Stimulated activated CD8-positive, alpha-beta memory T cell treated with anti-CD3 and anti-CD28 coated beads, Interleukin-15, amount 100 ng/mL, for 1 hour (primary cell): ENCODE results near the gene FAT2.
"Not testable (repeated sequence)": the region's sequence is repeated elsewhere in the genome, so short reads cannot be mapped to it uniquely, and the experiment has no call there.

ENCODE experiments used
- DNase-seq: peaks from one replicate; pipeline ENCODE4 v3.0.0-alpha.2; 2020; ENCODE audit warnings: low read depth

Gene FAT2

DNA sequence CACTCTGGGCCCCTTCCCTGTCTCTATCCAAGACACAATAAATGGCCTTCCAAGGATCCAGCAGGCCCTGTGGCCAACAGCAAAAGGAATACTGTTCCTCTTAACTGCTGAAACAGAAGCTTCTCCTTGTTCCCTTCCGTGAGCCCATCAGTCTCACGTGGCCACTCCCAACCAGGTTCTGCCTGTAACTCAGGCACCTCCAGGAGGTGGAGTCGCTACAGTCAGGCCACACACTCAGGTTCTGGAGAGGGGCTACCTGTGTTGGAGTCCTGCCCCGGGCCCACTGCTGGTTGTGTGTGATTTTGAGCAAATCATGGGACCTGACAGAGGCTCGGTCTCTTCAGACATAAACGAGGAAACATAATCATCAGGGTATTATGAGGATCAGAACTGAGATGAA, 10.3 kb downstream of the FAT2 start:
- no peak for DNase-seq

DNA sequence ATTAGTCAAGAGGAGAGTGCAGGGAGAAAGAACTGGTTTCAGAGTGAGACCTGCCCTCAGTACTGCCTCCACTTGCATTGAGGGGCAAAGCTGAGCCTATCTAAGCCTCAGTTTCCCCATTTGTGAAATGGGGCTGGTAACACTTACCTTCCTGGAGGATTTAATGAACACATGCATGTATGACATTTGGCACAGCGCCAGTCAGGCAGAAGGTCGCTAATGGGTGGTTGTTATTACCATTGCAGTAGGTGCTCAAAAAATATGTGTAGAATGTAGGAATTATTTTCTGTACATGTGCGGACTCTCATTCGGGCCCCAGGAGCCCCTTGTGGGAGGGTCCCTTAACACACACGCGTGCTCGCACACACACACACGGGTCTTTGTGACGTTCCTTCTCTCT, 10.9 kb downstream of the FAT2 start:
- DNase-seq = no peak

DNA sequence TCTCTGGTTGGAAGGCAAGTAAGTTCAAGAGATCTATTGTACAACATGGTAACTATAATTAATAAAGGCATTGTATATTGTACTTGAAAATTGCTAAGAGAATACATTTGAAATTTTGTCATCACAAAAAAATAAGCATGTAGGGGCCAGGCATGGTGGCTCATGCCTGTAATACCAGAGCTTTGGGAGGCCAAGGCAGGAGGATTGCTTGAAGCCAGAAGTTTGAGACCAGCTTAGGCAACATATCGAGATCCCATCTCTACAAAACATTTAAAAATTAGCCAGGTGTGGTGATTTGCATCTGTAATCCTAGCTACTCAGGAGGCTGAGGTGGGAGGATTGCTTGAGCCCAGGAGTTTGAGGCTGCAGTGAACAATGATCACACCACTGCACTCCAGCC, 12.0 kb downstream of the FAT2 start:
- DNase-seq = not testable (repeated sequence)

DNA sequence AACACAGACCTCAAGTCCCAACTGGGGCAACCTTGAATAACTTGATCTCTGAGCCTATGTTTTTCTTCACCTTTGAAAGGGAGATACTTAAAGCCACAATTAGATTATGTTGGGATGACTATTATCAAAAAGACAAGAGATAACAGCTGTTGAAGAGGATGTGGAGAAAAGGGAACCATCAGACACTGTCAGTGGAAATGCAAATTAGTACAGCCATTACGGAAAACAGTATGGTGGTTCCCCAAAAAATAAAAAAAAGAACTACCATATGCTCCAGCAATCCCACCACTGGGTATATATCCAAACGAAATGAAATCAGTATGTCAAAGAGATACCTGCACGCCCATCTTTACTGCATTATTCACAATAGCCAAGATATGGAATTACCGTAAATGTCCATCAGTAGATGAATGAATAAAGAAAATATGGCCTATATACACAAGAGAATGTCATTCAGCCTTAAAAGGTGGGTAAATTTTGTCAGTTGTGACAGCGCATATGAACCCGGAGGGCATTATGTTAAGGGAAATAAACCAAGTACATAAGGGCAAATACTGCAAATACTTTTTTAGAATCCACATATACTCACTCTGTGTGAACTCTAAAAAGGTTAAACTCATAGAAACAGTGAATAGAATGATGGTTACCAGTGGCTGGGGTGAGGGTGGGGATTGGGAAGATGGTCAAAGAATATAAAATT, 12.7 kb downstream of the FAT2 start:
- no peak for DNase-seq

DNA sequence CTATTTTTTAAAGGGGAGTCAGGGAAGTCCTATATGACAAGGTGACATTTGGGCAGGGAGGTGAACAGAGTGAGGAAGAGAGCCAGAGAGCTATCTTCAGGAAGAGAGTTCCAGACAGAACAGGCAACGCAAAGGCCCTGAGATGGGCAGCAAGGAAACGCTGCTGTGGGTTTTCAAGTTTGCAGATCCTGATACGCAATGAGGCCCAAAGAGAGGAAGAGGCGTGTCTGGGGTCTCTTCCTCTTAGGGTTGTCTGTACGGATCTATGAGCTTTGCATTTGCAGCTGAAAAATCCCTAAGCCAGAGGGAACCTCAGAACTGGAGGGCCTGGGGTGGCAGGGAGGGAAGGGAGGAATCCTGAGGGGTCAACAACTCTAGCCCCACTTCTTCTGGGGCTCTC, 13.6 kb downstream of the FAT2 start:
- no peak for DNase-seq

DNA sequence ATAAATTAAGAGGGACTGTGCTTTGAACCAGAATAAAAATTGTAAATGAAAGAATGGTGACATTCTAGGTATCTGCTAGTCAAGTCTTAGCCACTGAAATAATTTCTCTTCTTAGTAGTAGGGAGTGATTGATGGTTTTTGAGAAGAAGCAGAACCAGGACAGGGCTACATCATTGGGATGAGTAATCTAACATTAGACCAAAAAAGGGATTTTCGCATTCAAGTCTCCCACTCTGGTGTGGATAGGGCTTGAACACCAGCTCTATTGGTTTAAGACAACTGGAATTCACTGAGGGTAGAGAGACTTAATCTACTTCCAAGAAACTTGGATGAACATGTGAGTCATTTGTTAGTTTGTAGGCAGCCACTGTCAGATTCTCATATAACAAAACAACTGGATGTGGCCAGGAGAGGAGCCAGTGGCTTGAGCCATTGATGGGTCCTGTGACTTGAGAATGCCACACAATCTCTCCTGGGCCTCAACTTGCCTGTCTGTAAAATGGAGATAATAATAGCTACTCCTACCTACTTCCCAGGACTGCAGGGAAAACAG, 16.6 kb downstream of the FAT2 start:
- no peak for DNase-seq

DNA sequence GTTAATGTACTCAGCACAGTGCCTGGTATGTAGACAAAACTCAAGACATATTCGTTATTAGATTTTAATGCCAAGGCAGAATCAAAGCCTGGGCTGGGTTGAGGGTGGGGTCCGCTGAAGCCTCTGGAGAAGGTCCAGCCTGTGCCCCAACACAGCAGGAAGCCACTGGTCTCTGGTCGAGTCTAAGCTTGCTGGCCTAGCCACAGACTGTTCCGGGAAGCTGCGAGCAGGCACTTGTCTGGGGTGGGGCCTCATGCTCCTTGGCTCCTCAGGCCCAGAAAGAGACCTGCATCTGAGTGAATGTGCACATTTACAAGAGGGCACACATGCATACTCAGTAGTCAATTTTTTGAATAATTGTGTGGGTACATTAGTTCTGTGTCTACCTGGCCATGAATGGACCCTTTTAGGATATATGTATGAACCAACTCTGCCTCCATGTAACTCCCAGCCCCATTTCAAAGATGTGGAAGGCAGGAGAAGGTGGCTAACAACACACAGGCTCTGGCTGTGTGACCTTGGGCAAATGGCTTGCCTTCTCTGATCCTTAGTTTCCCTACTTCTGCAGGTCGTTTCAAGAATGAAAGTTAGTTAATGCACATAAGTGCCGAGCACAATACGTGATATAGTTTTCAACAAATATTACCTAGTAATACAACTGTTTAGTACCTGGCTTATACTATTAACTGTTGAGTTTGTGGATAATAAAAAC, 18.3 kb downstream of the FAT2 start:
- DNase-seq = no peak

DNA sequence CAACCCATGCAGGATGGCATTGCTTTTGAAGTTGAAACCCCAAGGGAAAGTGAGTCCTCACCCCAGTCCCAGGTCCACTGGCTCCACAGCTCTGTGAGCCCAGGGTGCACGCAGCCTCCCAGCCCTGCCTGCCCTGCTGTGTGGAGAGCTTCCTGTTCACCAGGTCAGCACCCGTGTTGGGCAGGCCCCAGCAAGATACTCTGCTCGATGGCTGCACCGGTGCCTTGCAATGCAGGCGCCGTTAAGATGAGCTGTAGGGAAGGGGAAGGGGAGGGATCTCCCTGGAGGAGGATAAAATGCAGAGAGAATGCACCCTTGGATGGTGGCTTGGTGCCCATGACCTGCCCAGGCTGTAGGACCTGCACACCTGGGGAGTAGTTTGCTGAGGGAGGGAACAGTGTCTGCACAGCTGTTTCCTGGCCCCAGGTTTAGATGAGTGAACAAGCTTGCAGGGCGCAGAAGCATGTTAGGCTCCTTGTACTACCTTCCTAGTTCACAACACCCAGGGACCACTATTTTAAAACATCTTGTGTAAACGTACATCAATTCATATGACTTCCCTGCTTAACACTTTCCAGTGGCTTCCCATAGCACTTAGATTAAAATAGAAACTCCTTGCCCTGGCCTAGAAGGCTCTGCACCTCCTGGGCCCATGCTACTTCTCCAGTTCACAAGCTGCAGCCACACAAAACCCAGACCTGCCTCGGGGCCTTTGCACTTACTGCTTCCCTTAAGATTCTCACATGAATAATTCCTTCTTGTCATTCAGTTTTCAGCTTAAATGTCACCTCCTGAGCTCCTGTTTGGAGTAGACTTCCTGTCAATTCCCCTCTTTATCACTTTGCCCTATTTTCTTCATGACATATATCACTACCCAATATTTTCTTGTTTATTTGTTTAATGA, 19.6 kb downstream of the FAT2 start:
- no peak for DNase-seq

DNA sequence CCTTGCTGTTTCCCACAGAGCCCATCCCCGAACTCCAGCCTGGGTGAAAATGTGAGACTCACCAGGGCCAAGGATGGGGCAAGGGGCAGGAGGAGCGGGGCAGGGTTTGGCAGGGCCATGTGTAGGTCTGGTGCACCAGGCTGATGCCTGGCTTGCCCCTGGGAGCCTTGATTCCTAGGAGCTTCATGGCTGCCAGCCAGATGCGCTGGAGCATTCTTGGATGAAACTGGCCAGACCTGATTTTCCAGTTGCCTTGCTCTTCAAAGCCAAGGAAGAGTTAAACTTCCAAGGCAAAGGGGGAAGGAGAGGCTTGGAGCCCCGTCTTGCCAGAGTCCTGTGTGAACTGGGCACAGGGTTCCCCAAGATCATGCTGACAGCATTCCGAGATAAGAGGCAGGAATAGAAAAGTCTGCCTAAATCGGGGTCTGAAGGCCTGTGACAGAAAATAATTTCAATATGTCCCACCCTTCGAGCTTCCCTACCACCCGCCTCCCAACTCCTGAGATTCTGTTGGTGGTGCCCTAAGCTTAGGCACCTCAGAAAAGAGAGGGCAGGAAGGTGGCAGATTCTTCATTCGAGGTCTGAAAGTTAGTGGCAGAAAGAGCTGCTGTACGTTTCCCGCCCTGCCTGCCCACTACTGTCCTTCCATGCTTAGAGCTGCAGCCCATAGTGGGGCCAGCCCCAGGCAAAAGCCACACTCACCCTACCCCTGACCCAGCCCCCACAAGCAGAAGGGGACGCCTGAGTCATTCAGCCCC, 20.4 kb downstream of the FAT2 start:
- DNase-seq = no peak

DNA sequence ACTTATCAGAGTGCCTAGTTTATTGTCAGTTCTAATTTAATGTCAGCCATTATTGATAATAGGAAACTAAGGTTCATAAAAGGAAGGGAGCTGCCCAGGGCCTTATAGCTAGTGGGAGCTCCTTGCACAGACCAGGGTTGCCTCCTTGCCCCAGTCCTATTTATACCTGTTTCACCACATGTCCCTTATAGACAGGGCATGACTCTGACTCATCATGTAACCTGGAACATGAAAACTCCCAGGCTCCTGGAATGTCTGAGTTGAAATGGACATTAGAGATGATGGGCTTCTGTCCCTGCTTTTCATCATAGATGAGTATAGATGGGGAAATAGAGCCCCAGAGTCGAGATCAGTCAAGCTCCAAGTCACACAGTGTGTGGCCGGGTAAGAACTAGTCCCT, 21.1 kb downstream of the FAT2 start:
- DNase-seq = no peak

DNA sequence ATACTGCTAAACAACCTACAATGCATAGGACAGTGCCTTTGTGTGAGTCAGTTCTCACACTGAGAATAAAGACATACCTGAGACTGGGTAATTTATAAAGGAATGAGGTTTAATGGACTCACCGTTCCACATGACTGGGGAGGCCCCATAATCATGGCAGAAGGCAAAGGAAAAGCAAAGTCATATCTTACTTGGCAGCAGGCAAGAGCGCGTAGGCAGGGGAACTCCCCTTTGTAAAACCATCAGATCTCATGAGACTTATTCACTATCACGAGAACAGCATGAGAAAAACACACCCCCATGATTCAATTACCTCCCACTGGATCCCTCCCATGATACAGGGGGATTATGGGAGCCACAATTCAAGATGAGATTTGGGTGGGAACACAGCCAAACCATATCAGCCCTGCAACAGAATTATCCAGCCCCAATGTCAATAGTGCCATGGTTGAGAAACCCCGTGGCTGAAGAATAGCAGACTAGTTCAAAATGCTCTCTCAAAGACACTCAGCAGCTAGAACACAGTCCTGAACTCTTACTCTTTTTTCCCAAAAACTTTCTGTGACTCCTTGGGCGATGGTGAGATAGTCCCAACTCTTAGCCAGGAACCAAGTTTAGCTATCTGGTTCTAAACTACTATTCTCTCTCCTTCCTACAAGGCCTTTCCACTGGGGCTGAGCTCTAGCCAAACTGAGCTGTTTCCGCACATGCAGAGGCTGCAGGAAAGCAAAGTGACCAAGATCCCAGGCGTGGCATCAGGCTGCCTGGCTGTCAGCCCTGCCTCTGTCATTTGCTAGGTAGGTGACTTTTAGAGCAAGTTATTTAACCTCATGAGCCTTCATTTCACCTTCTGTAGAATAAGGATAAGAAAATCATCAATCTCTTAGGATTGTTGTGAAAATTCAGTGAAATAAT, 21.7 kb downstream of the FAT2 start:
- DNase-seq = no peak

DNA sequence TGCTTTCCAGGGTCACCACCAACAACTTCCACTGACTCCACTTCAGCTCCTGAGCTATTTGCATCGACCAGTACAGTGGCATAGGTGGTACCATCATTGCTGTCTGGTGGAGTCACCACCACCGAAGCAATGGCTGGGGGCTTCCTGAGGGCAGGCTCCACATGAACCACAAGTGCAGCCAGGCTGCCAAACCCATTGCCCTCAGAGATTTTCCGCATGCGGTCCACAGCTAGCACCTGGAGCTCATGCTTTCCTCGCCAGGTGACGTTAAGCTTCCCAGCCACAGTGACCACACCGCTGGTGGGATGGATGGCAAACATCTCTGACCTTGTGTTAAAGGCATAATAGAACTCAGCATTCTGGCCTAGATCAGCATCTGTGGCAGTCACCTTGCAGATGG, 23.1 kb downstream of the FAT2 start:
- no peak for DNase-seq

DNA sequence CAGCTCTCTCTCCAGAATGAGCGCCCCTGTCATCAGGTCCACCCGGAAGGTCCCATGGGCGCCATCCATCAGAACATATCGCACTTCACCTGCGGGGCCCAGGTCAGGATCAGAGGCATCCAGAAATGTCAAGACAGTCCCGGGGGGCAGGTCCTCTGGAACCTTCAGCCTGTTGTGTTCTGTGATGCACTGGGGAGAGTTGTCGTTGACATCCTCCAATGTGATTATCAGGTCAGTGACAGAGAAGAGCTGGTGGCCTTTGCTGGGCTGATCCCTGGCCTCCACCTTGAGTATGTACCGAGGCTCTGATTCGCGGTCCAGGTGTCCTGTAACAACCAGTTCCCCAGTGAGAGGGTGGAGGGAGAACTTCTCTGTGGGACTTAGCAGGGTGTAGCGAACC, 25.2 kb downstream of the FAT2 start:
- DNase-seq = no peak

DNA sequence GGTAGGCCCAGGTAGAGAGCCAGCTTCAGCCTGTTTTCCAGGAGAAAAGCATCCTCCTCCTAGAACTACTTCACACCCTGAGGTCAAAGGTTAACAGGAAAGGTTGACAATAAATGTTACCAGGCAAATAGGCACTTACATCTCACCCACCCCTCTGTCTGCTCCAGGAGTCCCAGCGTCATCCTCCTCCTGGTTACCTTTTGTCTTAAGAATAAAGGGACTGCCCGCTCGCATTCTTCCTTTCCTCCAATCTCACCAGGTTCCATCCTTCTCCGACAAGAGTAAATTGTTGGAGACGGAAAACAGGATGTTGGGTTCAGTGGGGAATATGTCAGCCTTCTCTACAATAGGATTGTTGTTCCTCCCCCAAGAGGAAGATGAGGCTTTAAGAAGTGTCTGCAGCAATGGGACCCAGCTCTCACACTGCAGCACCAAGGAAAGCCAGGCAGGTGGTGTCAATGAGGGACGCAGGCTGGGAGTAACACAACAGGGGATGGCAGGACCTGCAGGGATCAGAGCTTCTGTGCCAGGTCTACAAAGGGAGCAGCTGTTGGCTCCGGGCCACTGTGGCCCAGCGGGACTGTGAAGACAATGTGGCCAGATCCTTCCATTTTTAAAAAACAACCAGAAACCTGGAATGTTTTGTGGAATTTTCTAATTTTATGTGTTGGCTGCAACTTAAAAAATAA, 29.0 kb downstream of the FAT2 start:
- no peak for DNase-seq

DNA sequence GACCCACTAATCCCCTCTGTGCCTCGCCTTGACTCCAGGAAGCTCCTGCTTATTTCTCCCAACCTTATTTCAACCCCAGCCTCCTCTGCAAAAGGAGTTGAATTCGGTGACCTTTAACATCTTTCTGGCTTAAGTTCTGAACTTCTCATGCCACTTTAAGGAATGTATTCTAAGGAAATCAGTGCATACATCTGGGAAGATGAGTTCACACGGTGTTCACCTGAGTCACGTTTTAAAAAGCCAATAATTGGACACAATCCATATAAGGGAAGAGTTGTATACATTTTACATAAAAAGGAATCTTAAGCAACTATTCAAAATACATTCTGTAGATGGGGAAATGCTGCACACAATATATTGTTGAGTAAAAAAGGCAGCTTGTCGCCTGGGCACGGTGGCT, 33.2 kb downstream of the FAT2 start:
- no peak for DNase-seq

DNA sequence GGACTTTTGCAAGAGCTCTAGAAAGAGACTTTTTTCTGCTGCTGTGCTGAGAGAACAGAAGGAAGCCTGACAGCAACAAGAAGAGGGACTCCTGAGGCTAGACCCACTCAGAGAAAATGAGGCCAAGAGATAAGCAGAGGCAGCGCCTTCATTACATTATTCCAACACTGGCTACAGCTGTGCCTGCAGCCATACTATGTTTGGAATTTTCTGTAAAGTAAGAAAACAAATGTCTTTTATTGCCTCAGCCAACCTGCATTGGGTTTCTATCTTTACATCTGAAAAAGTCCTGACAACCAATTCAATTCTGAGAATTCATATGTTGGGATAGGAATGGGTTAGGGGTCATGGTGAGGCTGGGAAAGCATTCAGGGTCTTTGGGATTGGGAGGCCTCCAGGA, 33.7 kb downstream of the FAT2 start:
- no peak for DNase-seq

DNA sequence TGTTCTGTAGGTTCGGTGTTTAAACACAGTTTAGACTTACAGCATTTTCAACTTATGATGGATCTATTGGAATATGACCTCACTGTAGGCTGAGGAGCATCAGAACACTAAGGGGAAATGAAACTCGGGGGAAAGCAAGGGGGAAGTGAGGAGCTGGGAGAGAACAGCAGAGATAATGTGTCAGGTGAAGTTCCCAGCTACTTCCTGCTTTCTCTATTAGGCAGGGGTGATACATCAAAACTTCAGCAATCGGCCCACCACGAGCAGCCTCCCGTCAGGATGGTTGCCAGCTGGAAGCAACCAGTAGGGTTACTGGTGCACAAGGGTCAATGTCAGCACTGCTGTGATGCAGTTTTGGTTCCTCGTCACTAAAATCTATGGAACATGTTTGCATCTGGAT, 34.3 kb downstream of the FAT2 start:
- no peak for DNase-seq

DNA sequence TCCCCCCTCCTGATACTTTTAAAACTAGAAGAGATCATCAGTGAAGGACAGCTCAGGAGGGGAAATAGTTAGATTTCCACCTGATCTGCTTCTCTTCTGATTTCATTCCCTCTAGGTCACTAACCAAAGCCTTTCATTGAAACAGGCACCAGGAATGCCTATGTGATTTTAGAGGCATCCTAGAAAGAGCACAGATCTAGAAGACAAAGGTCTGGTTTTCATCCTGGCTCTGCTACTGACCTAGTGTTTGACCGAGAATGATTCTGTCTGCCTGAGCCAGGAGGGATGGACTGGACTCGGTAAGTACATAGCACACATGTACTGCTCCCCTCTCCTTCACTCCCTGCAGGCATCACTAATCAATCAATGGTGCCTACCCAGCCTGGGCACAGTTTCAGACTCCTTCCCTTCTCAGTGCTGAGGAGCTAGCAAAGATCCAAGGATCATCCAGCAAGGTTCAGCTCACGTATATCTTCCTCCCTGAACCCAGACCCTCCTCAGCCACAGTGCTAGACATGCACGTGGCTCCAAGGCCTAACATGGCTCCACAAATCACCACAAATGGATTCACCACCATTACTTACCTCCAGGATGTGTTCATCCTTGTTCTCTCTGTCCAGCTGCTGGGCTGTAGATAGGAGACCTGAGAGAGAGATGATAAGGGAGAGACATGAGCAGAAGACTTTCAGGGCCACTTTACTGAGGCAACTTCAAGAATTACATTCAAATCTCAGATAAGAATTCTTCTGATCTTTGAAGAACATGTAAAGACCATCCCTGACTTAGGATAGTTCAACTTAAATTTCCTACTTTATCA, 35.2 kb downstream of the FAT2 start:
- no peak for DNase-seq

DNA sequence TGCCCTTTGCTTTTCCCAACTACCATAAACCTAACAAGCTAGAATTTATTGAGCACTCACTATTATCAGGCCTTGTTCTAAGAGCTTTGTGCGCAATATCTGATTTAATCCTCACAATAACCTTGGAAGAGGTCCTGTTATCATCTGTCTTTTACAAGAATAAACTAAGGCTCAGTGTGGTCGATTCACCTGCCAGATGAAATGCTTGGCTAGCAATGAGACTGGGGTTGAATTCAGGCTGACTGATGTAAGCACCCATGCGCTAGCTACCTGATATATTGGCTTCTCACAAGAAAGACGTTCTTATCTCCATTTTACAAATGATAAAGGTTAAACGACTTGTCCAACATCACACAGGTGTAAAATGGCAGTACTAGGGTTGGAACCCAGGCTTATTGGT, 37.4 kb downstream of the FAT2 start:
- DNase-seq = no peak
